A172 (cell line): Measurements from ENCODE around the gene SLC39A7. TPM values are rescaled to one million over a fixed set of nuclear protein-coding genes. Genes with fewer than 3 reads are reported as not detected.
A peak's percentile ranks its signal among the peaks of the same experiment; 100 is the strongest.

Experiments
- DNase-seq: peaks from one replicate; pipeline ENCODE4 v3.0.0-alpha.2; 2015; ENCODE audit warnings: low spot score
- total RNA-seq: library from RNA; depleted of rRNA; stranded (reverse); fragments of >200 nt; shearing (Covaris generic); gene quantifications from 2 replicates; pipeline ENCODE4 v1.2.3, GENCODE V29; 2014; rRNA removed

SLC39A7 gene
- total RNA-seq, 1 experiment from 2014 or later, result 77.7 TPM

GRCh38 chr6:33236852-33237251, 36.2 kb downstream of the SLC39A7 start:
- DNase-seq, result no peak

- no peak for DNase-seq
Measured at GRCh38 chr6:33237741-33238140, 37.1 kb downstream of the SLC39A7 start.

- no peak for DNase-seq
Measured at GRCh38 chr6:33241968-33242367, 41.3 kb downstream of the SLC39A7 start.

- no peak for DNase-seq
Measured at GRCh38 chr6:33243476-33243875, 42.8 kb downstream of the SLC39A7 start.

GRCh38 chr6:33247977-33248642, 47.4 kb downstream of the SLC39A7 start:
- DNase-seq, result peak; percentile 87

GRCh38 chr6:33248643-33248931, 47.9 kb downstream of the SLC39A7 start:
- no peak for DNase-seq

- peak; percentile 97 for DNase-seq
Measured at GRCh38 chr6:33248932-33249731, 48.5 kb downstream of the SLC39A7 start.

GRCh38 chr6:33249732-33250630, 49.3 kb downstream of the SLC39A7 start:
- peak; percentile 60 for DNase-seq

- no peak for DNase-seq
Measured at GRCh38 chr6:33250731-33251130, 50.1 kb downstream of the SLC39A7 start.

- DNase-seq, result no peak
Measured at GRCh38 chr6:33251395-33252012, 50.8 kb downstream of the SLC39A7 start.

- peak; percentile 29 for DNase-seq
Measured at GRCh38 chr6:33252759-33253158, 52.1 kb downstream of the SLC39A7 start.

Other genes with a start within 250 kb of the SLC39A7 start
- 0.78 and 1.2 TPM in 2 replicates for gene HLA-DMA, start 247.8 kb upstream of the SLC39A7 start, total RNA-seq
- 73.9 and 106 TPM in 2 replicates for gene BRD2, start 232.3 kb upstream of the SLC39A7 start, total RNA-seq
- gene HLA-DOA, start 191.3 kb upstream of the SLC39A7 start, total RNA-seq, result not detected in 2 replicates
- gene HLA-DPA1, start 127.2 kb upstream of the SLC39A7 start, total RNA-seq, result 0.31 and 0.34 TPM in 2 replicates
- 0.10 TPM in 1 of 2 replicates, not detected in the other for gene HLA-DPB1, start 124.9 kb upstream of the SLC39A7 start, total RNA-seq
- gene COL11A2, start 8.4 kb upstream of the SLC39A7 start, total RNA-seq, result 0.79 and 1.7 TPM in 2 replicates
- 14.1 and 20.4 TPM in 2 replicates for gene RXRB, start 202 bp upstream of the SLC39A7 start, total RNA-seq
- gene HSD17B8, start 3.8 kb downstream of the SLC39A7 start, total RNA-seq, result 0.19 TPM in 1 of 2 replicates, not detected in the other
- gene RING1, start 7.6 kb downstream of the SLC39A7 start, total RNA-seq, result 16.2 and 19.7 TPM in 2 replicates
- gene VPS52, start 71.0 kb downstream of the SLC39A7 start, total RNA-seq, result 23.2 and 34.3 TPM in 2 replicates
- gene RPS18, start 71.2 kb downstream of the SLC39A7 start, total RNA-seq, result 2,019 and 2,446 TPM in 2 replicates
- gene B3GALT4, start 76.3 kb downstream of the SLC39A7 start, total RNA-seq, result 0.07 TPM in 2 replicates
- gene WDR46, start 88.4 kb downstream of the SLC39A7 start, total RNA-seq, result 77.9 and 95.4 TPM in 2 replicates
- 85.3 and 93.7 TPM in 2 replicates for gene PFDN6, start 88.7 kb downstream of the SLC39A7 start, total RNA-seq
- gene RGL2, start 98.1 kb downstream of the SLC39A7 start, total RNA-seq, result 17.7 and 18.3 TPM in 2 replicates
- gene TAPBP, start 113.2 kb downstream of the SLC39A7 start, total RNA-seq, result 59.4 and 61.6 TPM in 2 replicates
- 7.6 and 8.8 TPM in 2 replicates for gene ZBTB22, start 116.9 kb downstream of the SLC39A7 start, total RNA-seq
- 56.2 and 60.0 TPM in 2 replicates for gene DAXX, start 122.1 kb downstream of the SLC39A7 start, total RNA-seq
- 53.2 and 55.6 TPM in 2 replicates for gene KIFC1, start 191.0 kb downstream of the SLC39A7 start, total RNA-seq
- gene PHF1, start 210.1 kb downstream of the SLC39A7 start, total RNA-seq, result 36.0 and 40.8 TPM in 2 replicates
- gene CUTA, start 217.2 kb downstream of the SLC39A7 start, total RNA-seq, result 298 and 347 TPM in 2 replicates
- gene SYNGAP1, start 219.2 kb downstream of the SLC39A7 start, total RNA-seq, result 1.8 and 2.5 TPM in 2 replicates